ENCODE data around the gene SHOC2. TPM values are rescaled to one million over a fixed set of nuclear protein-coding genes. Genes with fewer than 3 reads are reported as not detected.

The SHOC2 gene
- total RNA-seq, 1 donor: 63.9 TPM

- DNase-seq (ENCODE audit: low read depth): no peak
- no peak for TF ChIP-seq CTCF (IDR thresholded peaks at IDR 0.05; ENCODE audit: insufficient read depth, low read length)
- no peak overlapping the region for H3K4me3 ChIP-seq (ENCODE audit: low read depth, low read length)
Measured at GRCh38 chr10:110967009-110967630, 47.7 kb downstream of the SHOC2 start.

- DNase-seq (ENCODE audit: low read depth): no peak
- no peak for TF ChIP-seq CTCF (IDR thresholded peaks at IDR 0.05; ENCODE audit: insufficient read depth, low read length)
- no peak overlapping the region for H3K4me3 ChIP-seq (ENCODE audit: low read depth, low read length)
Measured at GRCh38 chr10:110967645-110968044, 48.2 kb downstream of the SHOC2 start.

GRCh38 chr10:110969183-110969582 lies 49.8 kb downstream of the SHOC2 start:
- no peak for DNase-seq (ENCODE audit: low read depth)
- no peak for TF ChIP-seq CTCF (IDR thresholded peaks at IDR 0.05; ENCODE audit: insufficient read depth, low read length)

GRCh38 chr10:110971638-110972037 lies 52.2 kb downstream of the SHOC2 start:
- no peak overlapping the region for H3K4me3 ChIP-seq (ENCODE audit: low read depth, low read length)
- DNase-seq (ENCODE audit: low read depth): no peak
- no peak for TF ChIP-seq CTCF (IDR thresholded peaks at IDR 0.05; ENCODE audit: insufficient read depth, low read length)

More at GRCh38 chr10:110969183-110969582, 49.8 kb downstream of the SHOC2 start:
- no peak overlapping the region for H3K4me3 ChIP-seq (ENCODE audit: low read depth, low read length)

- no peak for DNase-seq (ENCODE audit: low read depth)
- H3K4me3 ChIP-seq (ENCODE audit: low read depth, low read length): no peak overlapping the region
- TF ChIP-seq CTCF (IDR thresholded peaks at IDR 0.05; ENCODE audit: insufficient read depth, low read length): no peak
Measured at GRCh38 chr10:110972231-110973134, 53.1 kb downstream of the SHOC2 start.

- TF ChIP-seq CTCF (IDR thresholded peaks at IDR 0.05; ENCODE audit: insufficient read depth, low read length): no peak
- no peak for DNase-seq (ENCODE audit: low read depth)
- H3K4me3 ChIP-seq (ENCODE audit: low read depth, low read length): no peak overlapping the region
Measured at GRCh38 chr10:110973400-110973799, 54.0 kb downstream of the SHOC2 start.

Measured in fibroblast of the aortic adventitia (primary cell).